Activated CD4-positive, alpha-beta T cell treated with anti-CD3 and anti-CD28 coated beads, Interleukin-2, amount 50 U/mL, for 16 hours (primary cell): ENCODE data around the gene GAREM1.
"Not testable (repeated sequence)": the region's sequence is repeated elsewhere in the genome, so short reads cannot be mapped to it uniquely, and the experiment has no call there.

Experiments used
- DNase-seq: peaks from one replicate; pipeline ENCODE4 v3.0.0-alpha.2; 2020

GAREM1 gene

GRCh38 chr18:32366586-32367538 lies 103.8 kb downstream of the GAREM1 start:
- DNase-seq, result no peak

GRCh38 chr18:32362484-32362883 lies 108.2 kb downstream of the GAREM1 start:
- DNase-seq, result peak; percentile 21

- no peak for DNase-seq
Measured at GRCh38 chr18:32360682-32361345, 109.9 kb downstream of the GAREM1 start.

GRCh38 chr18:32358529-32358928 lies 112.2 kb downstream of the GAREM1 start:
- no peak for DNase-seq

GRCh38 chr18:32358075-32358474 lies 112.6 kb downstream of the GAREM1 start:
- DNase-seq, result no peak

GRCh38 chr18:32355896-32356295 lies 114.8 kb downstream of the GAREM1 start:
- DNase-seq, result no peak

- no peak for DNase-seq
Measured at GRCh38 chr18:32354518-32354917, 116.2 kb downstream of the GAREM1 start.

GRCh38 chr18:32353257-32353656 lies 117.4 kb downstream of the GAREM1 start:
- no peak for DNase-seq

- no peak for DNase-seq
Measured at GRCh38 chr18:32351032-32351431, 119.7 kb downstream of the GAREM1 start.

GRCh38 chr18:32349728-32350395 lies 120.8 kb downstream of the GAREM1 start:
- DNase-seq, result no peak

- no peak for DNase-seq
Measured at GRCh38 chr18:32346671-32347070, 124.0 kb downstream of the GAREM1 start.

- no peak for DNase-seq
Measured at GRCh38 chr18:32343634-32344033, 127.0 kb downstream of the GAREM1 start.

- DNase-seq, result not testable (repeated sequence)
Measured at GRCh38 chr18:32341112-32341511, 129.6 kb downstream of the GAREM1 start.

GRCh38 chr18:32339045-32339444 lies 131.6 kb downstream of the GAREM1 start:
- DNase-seq, result no peak

GRCh38 chr18:32337821-32338220 lies 132.9 kb downstream of the GAREM1 start:
- DNase-seq, result no peak

GRCh38 chr18:32337347-32337746 lies 133.3 kb downstream of the GAREM1 start:
- DNase-seq, result no peak

GRCh38 chr18:32335228-32335627 lies 135.5 kb downstream of the GAREM1 start:
- no peak for DNase-seq

GRCh38 chr18:32333781-32334180 lies 136.9 kb downstream of the GAREM1 start:
- no peak for DNase-seq

GRCh38 chr18:32332708-32333107 lies 138.0 kb downstream of the GAREM1 start:
- DNase-seq, result no peak

GRCh38 chr18:32328974-32329373 lies 141.7 kb downstream of the GAREM1 start:
- DNase-seq, result no peak

- no peak for DNase-seq
Measured at GRCh38 chr18:32328379-32328778, 142.3 kb downstream of the GAREM1 start.

GRCh38 chr18:32326450-32327308 lies 144.0 kb downstream of the GAREM1 start:
- DNase-seq, result no peak

- DNase-seq, result no peak
Measured at GRCh38 chr18:32324181-32324580, 146.5 kb downstream of the GAREM1 start.
